ENCODE results near the gene SRRM1.

Gene SRRM1, protein sequence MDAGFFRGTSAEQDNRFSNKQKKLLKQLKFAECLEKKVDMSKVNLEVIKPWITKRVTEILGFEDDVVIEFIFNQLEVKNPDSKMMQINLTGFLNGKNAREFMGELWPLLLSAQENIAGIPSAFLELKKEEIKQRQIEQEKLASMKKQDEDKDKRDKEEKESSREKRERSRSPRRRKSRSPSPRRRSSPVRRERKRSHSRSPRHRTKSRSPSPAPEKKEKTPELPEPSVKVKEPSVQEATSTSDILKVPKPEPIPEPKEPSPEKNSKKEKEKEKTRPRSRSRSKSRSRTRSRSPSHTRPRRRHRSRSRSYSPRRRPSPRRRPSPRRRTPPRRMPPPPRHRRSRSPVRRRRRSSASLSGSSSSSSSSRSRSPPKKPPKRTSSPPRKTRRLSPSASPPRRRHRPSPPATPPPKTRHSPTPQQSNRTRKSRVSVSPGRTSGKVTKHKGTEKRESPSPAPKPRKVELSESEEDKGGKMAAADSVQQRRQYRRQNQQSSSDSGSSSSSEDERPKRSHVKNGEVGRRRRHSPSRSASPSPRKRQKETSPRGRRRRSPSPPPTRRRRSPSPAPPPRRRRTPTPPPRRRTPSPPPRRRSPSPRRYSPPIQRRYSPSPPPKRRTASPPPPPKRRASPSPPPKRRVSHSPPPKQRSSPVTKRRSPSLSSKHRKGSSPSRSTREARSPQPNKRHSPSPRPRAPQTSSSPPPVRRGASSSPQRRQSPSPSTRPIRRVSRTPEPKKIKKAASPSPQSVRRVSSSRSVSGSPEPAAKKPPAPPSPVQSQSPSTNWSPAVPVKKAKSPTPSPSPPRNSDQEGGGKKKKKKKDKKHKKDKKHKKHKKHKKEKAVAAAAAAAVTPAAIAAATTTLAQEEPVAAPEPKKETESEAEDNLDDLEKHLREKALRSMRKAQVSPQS

DNA sequence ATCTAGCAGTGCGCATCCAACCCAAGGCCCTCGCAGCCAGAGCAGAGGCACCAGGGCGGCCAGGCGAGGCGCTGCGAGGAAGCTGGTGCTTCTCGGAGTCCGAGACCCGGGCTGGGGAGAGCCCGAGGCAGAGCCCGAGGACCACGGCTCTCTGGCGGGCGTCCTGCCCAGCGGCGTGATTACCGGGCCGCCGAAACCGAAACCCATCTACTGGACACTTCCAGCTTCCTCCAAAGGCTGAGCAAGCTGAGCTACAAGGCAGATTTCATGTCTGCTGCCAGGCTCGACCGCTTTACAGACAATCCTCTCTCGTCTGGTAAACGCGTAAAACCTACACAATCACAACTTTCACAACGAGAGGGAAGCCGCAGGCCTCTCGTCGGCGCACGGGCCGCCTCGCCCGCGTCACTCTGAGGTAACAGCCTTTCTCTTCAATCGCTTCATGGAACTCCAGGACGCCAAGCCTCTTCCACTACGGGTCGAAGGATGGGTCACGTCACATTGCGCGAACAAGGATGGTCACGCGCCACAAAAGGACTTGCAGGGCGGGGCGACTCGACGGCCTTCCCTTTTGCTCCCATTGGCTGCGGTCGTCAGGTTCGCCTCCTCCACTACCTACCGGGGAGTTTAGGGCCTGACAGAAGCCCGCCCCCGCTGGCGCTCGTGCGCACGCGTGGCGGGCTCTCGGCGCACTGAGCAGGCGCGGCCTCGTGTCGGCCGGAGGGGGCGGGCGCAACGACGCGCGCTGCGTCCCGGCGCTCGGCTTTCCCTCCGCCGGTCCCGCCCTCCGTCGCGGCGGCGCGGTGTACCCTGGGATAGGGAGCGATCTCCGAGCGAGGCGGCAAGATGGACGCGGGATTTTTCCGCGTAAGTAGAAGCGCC, at the start of gene SRRM1:
Gene SRRM1, plus strand, starts transcription at position 822 of the 882 bp plus-strand sequence. Its CDS starts 25 bp downstream, at position 847.
- in situ Hi-C loops (cut with MboI; ENCODE audit: low sequenced_read_pairs): no loop called here

DNA sequence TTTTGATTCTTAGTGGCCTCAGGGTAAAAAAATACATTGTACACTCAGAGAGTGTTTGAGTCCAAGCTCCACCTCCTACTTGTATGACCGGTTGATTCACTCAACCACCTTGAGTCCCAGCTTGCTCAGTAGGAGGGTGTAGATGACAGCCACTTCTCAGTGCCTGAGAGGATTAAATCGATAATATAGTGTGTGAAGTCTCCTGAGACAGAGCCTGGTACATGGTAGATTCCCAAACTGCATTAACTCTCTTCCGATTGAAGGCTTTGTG, 48.8 kb upstream of the SRRM1 start:
- in situ Hi-C loops (cut with MboI; ENCODE audit: low sequenced_read_pairs): no loop called here

DNA sequence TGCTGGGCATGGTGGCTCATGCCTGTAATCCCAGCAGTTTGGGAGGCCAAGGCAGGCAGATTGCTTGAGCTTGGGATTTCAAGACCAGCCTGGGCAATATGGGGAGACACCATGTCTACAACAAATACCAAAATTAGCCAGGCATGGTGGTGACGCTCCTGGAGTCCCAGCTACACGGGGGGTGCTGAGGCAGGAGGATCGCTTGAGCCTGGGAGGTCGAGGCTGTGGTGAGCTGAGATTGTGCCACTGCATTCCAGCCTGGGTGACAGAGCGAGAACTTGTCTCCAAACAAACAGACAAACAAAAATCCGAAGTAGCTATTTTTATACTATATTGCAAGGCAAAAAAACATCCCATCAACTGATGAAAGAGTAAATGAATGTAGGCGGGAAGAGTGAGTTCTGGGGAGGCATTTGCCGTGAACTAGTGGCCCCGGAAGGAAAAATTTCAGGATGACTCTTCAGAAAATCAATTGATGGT, 46.7 kb upstream of the SRRM1 start:
- in situ Hi-C loops (cut with MboI; ENCODE audit: low sequenced_read_pairs): no loop called here

DNA sequence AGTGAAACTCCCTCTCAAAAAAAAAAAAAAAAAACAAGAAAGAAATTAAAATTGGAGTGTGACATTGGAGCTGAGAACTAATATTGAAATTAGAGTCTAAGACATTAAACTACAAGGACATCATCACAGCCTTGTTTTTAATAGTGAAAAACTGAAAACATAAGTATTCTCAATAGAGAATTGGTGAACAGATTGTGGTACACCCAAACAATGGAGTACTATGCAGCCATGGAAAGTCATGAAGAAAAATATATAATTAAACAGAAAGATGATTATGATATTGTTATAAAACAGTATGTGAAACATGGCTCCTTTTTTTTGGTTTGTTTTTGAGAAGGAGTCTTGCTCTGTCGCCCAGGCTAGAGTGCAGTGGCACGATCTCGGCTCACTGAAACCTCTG, 43.8 kb upstream of the SRRM1 start:
- in situ Hi-C loops (cut with MboI; ENCODE audit: low sequenced_read_pairs): no loop called here

DNA sequence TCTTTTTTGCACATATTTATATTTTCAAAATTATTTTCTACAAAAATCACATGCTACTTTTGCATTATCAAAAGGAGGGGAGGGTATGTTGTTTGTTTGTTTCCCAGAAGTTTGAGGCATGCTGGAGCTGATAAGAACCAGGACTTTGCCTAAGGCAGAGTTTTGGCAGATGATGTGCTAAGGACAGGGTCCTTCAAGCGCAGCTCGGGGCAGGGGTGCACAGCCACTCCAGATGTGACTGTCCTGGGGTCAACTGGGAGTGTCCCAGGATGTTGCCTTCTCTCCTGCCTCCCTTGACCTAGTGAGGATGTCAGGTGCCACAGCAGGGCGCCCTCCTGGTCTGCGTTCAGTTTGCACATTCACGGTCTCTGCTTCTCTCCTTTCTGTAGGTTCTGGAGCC, 42.6 kb upstream of the SRRM1 start:
- in situ Hi-C loops (cut with MboI; ENCODE audit: low sequenced_read_pairs): no loop called here

DNA sequence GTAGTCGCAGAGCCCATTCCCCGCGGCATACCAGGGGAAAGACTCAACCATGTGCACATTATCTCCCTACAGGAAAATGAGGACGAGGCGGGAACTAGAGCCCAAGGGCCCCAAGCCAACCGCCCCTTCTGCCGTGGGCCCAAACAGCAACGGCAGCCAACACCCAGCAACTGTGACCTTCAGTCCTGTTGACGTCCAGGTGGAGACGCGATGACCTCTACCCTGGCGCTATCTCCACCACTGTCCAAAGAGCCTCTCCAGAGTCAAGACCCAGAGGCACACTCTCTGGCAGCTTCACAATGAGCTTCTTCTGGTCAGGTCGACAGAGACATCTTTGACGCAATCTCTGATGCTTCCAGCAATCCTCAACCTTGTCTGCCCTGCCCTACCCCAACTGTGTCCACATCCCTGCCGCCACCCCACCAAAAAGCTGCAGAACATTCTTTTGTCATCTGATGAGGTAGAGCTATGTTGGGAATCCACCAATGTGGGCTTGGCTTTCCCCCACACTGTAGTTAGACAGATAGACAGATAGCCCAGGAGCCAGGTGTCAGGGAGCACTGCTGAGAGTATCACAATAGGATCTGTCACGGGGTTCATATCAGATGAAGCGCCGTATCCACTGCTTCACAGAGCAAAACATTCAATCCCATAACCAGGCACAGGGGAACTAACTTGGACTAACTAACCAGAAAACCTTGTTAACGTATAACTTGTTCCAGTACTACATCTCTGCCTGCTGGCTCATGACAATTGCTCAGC, 37.4 kb upstream of the SRRM1 start:
- in situ Hi-C loops (cut with MboI; ENCODE audit: low sequenced_read_pairs): no loop called here

DNA sequence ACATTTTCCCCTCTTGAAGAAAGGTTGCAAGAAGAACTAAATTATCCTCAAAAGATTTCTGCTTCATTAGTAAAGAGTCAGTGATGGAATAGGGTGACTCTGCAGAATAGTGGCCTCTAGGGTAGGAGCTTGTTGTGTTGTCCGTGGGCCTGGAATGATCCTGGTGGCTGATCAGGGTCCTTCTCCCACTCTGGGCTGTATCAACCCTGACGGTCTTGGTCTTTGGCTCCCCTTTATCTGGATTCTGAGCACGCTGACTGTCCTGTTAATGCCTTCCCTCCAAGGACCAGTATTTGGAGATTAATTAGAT, 36.9 kb upstream of the SRRM1 start:
- in situ Hi-C loops (cut with MboI; ENCODE audit: low sequenced_read_pairs): no loop called here

DNA sequence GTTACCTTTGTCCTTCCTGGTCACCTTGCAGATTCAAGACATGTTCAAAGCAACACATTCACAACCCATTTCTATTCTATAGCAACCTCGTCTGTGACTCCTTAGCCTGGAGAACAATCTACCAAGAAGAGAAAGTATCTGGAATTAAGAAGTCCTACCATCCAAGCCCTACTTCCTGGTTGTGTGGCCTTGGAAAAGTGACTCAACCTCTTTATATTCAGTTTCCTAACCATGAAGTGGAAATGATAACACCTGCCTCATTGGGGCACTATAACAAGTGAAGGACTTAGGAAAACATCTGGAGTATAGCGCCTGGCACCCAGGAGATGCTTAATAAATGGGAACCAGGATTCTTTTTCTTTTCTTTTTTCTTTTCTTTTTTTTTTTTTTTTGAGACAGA, 36.5 kb upstream of the SRRM1 start:
- in situ Hi-C loops (cut with MboI; ENCODE audit: low sequenced_read_pairs): no loop called here

DNA sequence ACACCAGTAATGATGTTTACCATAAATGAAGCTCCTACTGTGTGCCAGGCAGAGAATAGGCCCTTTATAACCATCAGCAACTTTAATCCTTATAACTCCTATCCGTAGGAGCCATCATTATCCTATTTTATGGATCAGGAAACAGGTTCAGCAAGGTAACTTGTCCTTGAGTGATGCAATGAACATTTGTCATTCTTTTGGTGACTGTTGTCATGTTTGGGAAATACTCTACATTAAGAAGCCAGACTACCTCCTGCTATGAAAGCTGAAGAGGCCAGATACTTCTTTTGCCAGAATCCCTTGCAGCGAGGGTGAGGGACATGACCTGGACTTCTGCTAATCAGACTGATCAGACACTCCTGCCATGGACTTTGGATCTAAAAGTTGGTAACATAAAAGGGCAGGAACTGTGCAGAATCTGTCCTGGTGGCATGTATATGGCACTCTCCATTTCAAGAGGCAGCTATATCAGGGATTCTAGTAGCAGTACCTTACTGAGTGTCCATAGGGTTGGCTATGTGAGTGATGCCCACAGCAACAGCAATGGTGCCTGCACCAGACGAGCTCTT, 33.1 kb upstream of the SRRM1 start:
- in situ Hi-C loops (cut with MboI; ENCODE audit: low sequenced_read_pairs): no loop called here

DNA sequence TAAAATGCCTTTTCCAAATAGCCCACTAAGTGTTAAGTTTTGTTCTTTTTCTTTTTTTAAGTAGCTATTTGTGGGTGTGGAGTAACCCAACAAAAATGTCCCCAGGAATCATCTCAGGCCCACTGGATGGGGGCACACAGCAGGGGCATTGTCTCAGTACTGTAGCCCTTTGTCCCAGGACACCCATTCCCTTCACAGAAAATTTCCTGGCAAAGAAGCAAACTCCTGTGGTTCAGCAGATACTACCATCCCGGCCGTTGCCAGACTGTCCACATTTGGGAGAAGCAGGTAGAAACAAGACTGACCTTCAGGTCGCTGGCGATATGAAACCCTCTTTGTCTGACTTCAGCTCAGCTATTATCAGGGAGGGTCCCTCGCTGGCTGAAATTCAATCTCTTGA, 23.7 kb upstream of the SRRM1 start:
- in situ Hi-C loops (cut with MboI; ENCODE audit: low sequenced_read_pairs): no loop called here

DNA sequence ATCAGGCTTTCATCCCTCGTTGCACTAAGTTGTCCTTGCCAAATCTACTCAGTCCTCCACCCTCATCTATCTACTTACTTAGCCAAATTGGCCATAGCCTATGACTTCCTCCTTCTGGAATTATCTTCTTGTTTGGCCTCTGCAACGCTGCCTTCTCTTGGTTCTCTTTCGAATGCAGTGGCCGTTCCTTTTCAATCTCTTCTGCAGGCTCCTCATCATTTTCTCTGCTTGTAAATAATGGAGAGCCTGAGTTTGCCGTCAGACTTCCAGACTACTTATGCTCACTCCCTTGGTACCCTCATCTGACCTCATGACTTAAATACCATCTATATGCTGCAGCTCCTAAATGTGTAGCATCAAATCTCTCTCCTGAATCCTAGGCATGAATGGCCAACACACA, 22.4 kb upstream of the SRRM1 start:
- in situ Hi-C loops (cut with MboI; ENCODE audit: low sequenced_read_pairs): no loop called here

DNA sequence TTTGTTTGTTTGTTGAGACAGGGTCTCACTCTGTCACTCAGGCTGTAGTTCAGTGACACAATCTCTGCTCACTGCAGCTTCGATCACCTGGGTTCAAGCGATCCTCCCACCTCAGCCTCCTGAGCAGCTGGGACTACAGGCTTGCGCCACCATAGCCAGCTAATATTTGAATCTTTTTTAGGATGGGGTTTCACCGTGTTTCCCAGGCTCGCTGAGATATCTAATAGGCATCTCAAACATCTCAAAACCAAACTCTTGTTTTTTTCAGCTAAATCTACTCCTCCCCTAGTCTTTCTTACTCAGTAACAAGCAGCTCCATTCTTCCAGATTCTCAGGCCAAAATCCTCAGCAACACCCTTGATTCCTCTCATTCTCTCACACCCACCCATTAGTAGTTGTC, 22.0 kb upstream of the SRRM1 start:
- in situ Hi-C loops (cut with MboI; ENCODE audit: low sequenced_read_pairs): no loop called here

DNA sequence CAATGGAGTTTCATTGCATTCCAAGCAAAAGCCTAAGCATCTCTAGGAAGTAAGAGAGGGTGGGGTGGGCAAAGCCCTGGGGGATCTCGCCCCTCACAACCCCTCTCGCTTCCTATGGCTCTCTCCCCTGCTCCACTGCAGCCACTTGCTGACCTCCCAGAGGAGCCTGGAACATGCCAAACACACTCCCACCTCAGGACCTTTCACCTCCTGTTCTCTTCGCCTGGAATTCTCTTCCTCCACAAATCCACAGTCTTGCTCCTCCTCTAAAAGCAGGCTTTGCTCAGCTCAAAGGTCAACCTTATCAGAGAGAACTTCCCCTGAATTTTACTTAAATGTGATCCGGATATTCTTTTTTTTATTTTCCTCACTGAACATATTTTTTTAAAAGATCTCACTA, 20.9 kb upstream of the SRRM1 start:
- in situ Hi-C loops (cut with MboI; ENCODE audit: low sequenced_read_pairs): no loop called here

DNA sequence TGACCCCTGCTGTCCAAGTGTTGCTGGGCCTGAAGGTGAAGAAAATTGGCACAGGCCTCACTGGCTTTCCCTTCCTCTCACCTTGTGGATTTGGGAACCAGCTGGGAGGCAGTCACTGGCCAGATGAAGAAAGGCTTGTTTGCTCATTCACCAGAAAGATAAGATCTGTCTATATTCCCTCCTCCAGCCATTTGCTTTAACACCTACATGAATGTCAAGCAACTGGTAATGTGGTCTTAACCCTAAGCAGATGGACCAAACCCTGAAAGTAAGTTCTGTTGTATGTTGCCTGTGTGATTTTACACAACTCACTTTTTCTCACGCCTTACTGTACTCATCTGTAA, 10.3 kb upstream of the SRRM1 start:
- in situ Hi-C loops (cut with MboI; ENCODE audit: low sequenced_read_pairs): no loop called here

DNA sequence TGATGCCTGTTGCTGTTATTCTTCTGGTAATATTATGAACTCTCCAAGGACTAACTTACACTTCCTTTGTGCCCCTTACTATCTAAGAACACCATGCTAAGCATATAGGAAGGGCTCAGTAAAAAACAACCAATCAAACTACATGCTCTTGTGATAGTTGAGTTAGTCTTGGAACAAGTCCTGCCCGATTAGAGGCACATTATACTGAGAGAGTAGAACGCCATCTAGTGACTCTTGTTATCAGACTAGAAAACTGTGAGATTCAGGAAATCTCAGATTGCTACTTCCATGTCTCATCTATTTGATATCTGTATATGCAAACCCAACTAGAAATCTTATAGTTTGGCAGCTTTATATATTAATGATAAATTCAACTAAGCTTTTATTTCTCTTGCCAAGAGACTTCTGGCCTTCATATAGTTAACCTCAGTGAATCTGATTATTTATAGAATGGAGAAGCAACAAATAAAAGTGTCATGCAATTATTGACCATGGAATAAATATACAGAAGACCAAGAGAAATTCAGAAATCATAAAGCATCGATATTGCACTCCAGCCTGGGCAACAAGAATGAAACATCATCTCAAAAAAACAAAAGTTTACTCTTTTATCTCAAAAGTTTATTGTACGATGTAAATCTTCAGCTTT, 7.8 kb upstream of the SRRM1 start:
- in situ Hi-C loops (cut with MboI; ENCODE audit: low sequenced_read_pairs): no loop called here

DNA sequence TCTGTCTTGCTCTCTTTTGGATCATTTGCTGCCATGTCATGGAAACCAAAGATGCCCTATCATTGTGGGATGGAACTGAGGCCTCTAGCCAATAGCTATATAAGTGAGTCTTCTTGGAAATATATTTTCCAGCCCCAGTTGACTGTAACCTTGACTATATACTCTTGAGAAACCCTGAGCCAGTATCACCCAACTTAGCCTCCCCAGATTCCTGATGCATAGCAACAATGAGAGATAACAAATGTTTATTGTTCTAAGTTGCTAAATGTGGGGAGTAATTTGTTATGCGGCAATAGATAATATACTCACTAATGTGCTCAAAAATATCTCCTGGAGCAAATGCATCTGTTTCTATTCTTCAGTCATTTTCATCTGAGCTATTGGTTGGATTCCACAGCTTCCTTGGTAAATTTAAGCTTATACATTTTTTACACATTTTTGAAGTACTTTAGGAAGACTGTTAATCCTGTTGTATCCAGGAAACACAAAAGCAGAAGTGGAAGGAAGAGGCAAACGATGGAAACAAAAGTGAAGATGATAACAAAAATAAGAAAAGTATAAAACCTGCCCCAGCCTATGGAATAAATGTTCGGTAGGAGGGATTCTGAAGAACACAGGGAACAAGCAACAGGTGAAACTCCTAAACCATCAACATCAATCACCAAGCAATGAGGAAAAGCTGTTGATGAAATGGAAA, 6.3 kb upstream of the SRRM1 start:
- in situ Hi-C loops (cut with MboI; ENCODE audit: low sequenced_read_pairs): no loop called here

DNA sequence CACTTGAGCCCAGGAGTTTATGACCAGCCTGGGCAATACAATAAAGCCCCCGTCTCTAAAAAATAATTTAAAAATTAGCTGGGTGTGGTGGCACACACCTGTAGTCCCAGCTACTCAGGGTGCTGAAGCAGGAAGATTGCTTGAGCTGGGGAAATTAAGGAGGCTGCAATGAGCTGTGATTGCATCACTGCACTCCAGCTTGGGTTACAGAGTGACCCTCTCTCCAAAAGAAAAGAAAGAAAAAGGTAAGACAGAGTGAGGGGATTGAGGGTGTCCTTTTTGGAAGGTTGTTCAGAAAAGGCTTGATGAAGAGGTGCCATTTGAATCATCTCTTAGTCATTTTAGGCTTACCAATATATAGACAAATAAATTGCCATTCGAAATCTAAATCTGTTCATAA, 4.0 kb upstream of the SRRM1 start:
- in situ Hi-C loops (cut with MboI; ENCODE audit: low sequenced_read_pairs): no loop called here

DNA sequence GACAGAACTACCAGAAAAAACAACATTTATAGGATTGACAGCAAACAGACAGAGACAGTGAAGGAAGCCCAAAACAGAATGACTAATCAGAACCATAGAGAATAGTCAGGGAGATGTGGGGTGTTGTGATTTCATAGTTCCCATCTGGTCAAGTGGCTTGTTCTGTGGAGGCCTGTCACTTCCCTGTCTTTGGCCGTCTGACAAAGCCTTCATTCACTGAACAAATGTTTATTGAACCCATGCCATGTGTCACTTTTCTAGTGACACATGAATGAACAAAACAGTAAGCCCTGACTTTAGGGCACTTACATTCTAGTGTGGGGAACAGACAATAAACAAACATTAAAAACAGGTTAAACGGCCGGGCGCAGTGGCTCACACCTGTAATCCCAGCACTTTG, 3.2 kb upstream of the SRRM1 start:
- in situ Hi-C loops (cut with MboI; ENCODE audit: low sequenced_read_pairs): no loop called here

DNA sequence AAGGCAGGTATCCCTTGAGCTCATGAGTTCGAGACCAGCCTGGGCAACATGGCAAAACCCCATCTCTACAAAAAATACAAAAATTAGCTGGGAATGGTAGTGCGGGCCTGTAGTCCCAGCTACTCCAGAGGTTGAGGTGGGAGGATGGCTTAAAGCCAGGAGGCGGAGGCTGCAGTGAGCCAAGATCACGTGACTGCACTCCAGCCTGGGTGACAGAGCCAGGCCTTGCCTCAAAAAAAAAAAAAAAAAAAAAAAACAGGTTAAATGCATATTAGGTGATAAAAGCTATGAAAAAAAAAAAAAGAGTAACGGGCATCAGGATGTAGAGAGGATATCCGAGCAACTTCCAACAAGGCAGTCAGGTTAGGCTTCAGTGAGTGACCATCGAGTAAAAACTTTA, 2.8 kb upstream of the SRRM1 start:
- in situ Hi-C loops (cut with MboI; ENCODE audit: low sequenced_read_pairs): no loop called here
